Heart left ventricle (tissue), 13 donors: ENCODE results near the gene TYK2.

Experiments used
- POLR2A ChIP-seq, 2 donors: fragments of 450-650 bp; IDR thresholded peaks; one replicate each; pipeline ENCODE4 v1.6.1; 2017; ENCODE audit warnings: antibody characterized with exemption in 2 of 2, mild to moderate bottlenecking in 2 of 2, moderate library complexity in 2 of 2
- TF ChIP-seq, protein P1 (sequence below), 12 donors: fragments of 200-600 bp; sonication (generic) in 4 of 12; IDR thresholded peaks; one replicate each; pipeline versions ENCODE4 v1.5.0 to v1.8.0; 2018 to 2022; ENCODE audit warnings: antibody characterized with exemption in 12 of 12, mild to moderate bottlenecking in 5 of 12
- donor health status: ischemic (EF 13 %, LVEDD 7.1; RV severe dilation, severe dysfunction).
- donor health status: DM: no; HTN: yes; CAD: no.
- donor health status: DM: no; HTN: no; CAD: no.
- donor health status: ischemic (EF 25% LVEDD 6.9; RV normal size, moderate dysfunction).
- donor health status: ischemic (EF 25% LVEDD 5.7; RV mildly dilated, moderate dysfunction).
- donor health status: ischemic (EF 35%, LVEDD 5.7; RV mildly dilated, moderate dysfunction).
- donor health status: nonischemic (EF 11% LVEDD 7.7; RV severe dilation, severe dysfunction).
- donor health status: DM: yes; HTN: yes; CAD: no.
- donor health status: PGD.
- donor health status: ischemic (EF 29% LVEDD 5.4; RV normal size, mild dysfunction).
- donor health status: nonischemic (EF 23%, LVEDD 6.1; RV moderate dilation, normal function).

GRCh38 chr19:10365518-10365917 is 14.9 kb downstream of the TYK2 start:
- TF ChIP-seq, protein P1, sequence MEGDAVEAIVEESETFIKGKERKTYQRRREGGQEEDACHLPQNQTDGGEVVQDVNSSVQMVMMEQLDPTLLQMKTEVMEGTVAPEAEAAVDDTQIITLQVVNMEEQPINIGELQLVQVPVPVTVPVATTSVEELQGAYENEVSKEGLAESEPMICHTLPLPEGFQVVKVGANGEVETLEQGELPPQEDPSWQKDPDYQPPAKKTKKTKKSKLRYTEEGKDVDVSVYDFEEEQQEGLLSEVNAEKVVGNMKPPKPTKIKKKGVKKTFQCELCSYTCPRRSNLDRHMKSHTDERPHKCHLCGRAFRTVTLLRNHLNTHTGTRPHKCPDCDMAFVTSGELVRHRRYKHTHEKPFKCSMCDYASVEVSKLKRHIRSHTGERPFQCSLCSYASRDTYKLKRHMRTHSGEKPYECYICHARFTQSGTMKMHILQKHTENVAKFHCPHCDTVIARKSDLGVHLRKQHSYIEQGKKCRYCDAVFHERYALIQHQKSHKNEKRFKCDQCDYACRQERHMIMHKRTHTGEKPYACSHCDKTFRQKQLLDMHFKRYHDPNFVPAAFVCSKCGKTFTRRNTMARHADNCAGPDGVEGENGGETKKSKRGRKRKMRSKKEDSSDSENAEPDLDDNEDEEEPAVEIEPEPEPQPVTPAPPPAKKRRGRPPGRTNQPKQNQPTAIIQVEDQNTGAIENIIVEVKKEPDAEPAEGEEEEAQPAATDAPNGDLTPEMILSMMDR (IDR thresholded peaks at IDR 0.05) = no peak
- no peak for TF ChIP-seq POLR2A (IDR thresholded peaks at IDR 0.05)
